ENCODE data around the gene CRABP2. TPM values are rescaled to one million over a fixed set of nuclear protein-coding genes. Genes with fewer than 3 reads are reported as not detected.

CRABP2 gene
- total and polyA plus RNA-seq, 2 of the 13 experiments (the other 11 are each of a cell fraction or from before 2014, with no cell fraction given): 0.40 to 0.60 TPM

DNA sequence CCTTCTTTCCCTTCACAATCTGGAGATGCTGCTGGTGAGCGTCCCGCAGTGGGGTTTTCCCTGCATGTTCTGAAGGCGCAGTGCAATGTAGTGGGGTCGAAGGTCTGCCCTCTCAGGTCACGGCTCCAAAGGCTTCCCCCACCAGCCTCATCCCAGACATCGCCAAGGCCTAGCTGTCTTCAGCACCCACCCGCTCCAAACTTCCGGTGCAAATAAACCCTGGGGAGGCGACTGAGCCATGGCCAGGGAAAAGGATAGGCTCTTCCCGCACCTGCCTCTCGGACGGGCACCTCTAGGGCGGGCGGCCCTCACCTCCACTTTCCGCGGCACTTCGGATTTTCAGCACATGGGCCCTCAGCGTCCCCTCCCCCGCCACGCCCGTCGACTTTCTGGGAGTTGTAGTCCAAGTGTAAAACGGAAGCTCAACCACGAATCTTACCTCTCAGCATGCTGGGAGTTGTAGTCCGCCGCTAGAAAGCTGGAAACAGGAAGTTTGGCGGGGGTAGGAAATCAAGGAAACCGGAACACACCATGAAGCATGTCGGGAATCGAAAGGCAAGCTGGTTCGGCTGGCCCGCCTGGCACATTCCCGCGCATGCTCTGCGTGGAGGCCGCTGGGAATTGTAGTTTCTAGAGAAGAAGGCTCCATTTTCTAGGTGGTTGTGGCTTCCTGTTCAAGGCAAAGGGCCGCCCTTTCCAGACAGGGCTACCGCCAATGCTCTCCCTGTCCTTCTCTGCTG lies 35.5 kb upstream of the CRABP2 start, which contains the start of gene MRPL24:
MRPL24 (minus strand) TSS at position 348 of the 740 bp plus-strand sequence. CDS start 2,384 bp downstream, outside the sequence.
- DNase-seq (ENCODE audit: low spot score) (peak; percentile 99), FAIRE-seq (peak; percentile 99), ATAC-seq (peak; percentile 91)
- Histone ChIP-seq H3K4me3 (replicated peaks in 1 of 3; ENCODE audit: insufficient read depth in 1 of 3, low read depth in 2 of 3, low read length in 3 of 3) (peak within 1 kb of the TSS; percentile 78 to 93 (median 81)), H3K27me3 (ENCODE audit: control insufficient read depth in 1 of 2, insufficient read depth in 2 of 2, low read length in 2 of 2) (no peaks in the 10 kb centered on the region; a peak in 1 of 5 replicates), H3K9me3 (ENCODE audit: low read length) (no peaks in the 10 kb centered on the region), H3K79me2 (ENCODE audit: insufficient read depth, low read length) (peaks cover 18% of the 10 kb centered on the region), H3K4me2 (ENCODE audit: low read depth, low read length) (peak within 1 kb of the TSS; percentile 98), H3K27ac (ENCODE audit: extremely low read length, insufficient read depth, low read length) (peak within 1 kb of the TSS; percentile 83), H3K4me1 (ENCODE audit: insufficient read depth, low read length) (peaks cover 22% of the 10 kb centered on the region), H3K9ac (ENCODE audit: insufficient read depth, low read depth, low read length) (peak within 1 kb of the TSS; percentile 91), H4K20me1 (ENCODE audit: insufficient read depth, low read length) (peaks cover 6% of the 10 kb centered on the region), H3K36me3 (replicated peaks in 1 of 2; ENCODE audit: control insufficient read depth in 1 of 2, insufficient read depth in 2 of 2, low read length in 2 of 2) (peaks cover 11 to 37% of the 10 kb centered on the region in 2 experiments; a peak in 4 of 5 replicates), H2AFZ (ENCODE audit: low read length) (no peak within 1 kb of the TSS)
- POLR2A ChIA-PET: interaction anchor here (0.7 to 3.3 kb wide), 13 partner anchors 9 to 1804 kb away, joined by 3 to 125 read pairs (median 4); partner anchors contain the start of genes CRABP2, HDGF, ISG20L2 and MEF2D
- in situ Hi-C loops (cut with HindIII; ENCODE audit: extremely low pct_ligation_motif_present, low pct_unique_long_range_greater_than_20kb) (no loop called here), intact Hi-C loops (cut with micrococcal nuclease; ENCODE audit: unreplicated experiment) (loop anchor here (1.0 kb wide), 1 partner anchor 26 kb away; the partner anchor contains the start of gene PRCC)
- 1% methylated on average over 25 of the region's 38 CpGs for WGBS (ENCODE audit: low lambda C conversion rate)
- CTCF ChIA-PET (ENCODE audit: low intra/inter-chr PET ratio, low total read pairs): no interaction called here
- no TSS peak for BruUV-seq (replicated peaks)
- TF ChIP-seq ZNF672 (CRISPR knock-in tag; IDR thresholded peaks at IDR 0.05): no peak
- TF ChIP-seq MAFF (IDR thresholded peaks at IDR 0.05; ENCODE audit: low read depth, low read length): no peak
- no peak for TF ChIP-seq MBD4 (IDR thresholded peaks at IDR 0.05; ENCODE audit: borderline replicate concordance, low read length)
- no peak for TF ChIP-seq CHCHD3 (CRISPR knock-in tag; IDR thresholded peaks at IDR 0.05)
- TF ChIP-seq ZFP82 (CRISPR knock-in tag; IDR thresholded peaks at IDR 0.05; ENCODE audit: borderline replicate concordance): no peak
- TF ChIP-seq USF2 (IDR thresholded peaks at IDR 0.05; ENCODE audit: low read depth, low read length): no peak
- 0 out of 2 replicates have a peak, but pooled peaks have one; percentile 39 for TF ChIP-seq USF2 (CRISPR knock-in tag; IDR thresholded peaks at IDR 0.05; ENCODE audit: borderline replicate concordance)
- peak; percentile 72 for TF ChIP-seq HDAC2 (CRISPR knock-in tag; IDR thresholded peaks at IDR 0.05)
- no peak; the same call in 1 of the 2 replicates for TF ChIP-seq ZNF747 (CRISPR knock-in tag; IDR thresholded peaks at IDR 0.05; ENCODE audit: borderline replicate concordance)
- peak; percentile 94; the same call in 1 of the 2 replicates for TF ChIP-seq KDM5B (CRISPR knock-in tag; IDR thresholded peaks at IDR 0.05; ENCODE audit: borderline replicate concordance)
- peak; percentile 61; the same call in 1 of the 2 replicates for TF ChIP-seq FOXA3 (CRISPR knock-in tag; IDR thresholded peaks at IDR 0.05)
- peak; percentile 60 for TF ChIP-seq ZNF777 (CRISPR knock-in tag; IDR thresholded peaks at IDR 0.05)
- no peak; the same call in 1 of the 2 replicates for TF ChIP-seq STAG1 (CRISPR knock-in tag; IDR thresholded peaks at IDR 0.05)
- no peak for TF ChIP-seq ZBTB39 (CRISPR knock-in tag; IDR thresholded peaks at IDR 0.05)
- TF ChIP-seq RNF219 (CRISPR knock-in tag; IDR thresholded peaks at IDR 0.05): peak; percentile 84; the same call in 1 of the 2 replicates
- no peak for TF ChIP-seq ADNP (CRISPR knock-in tag; IDR thresholded peaks at IDR 0.05)
- no peak for TF ChIP-seq ZNF652 (CRISPR knock-in tag; IDR thresholded peaks at IDR 0.05; ENCODE audit: borderline replicate concordance, low read depth)
